HG03558 (cell line): Measurements from ENCODE around the gene CDKN2B.
A peak's percentile ranks its signal among the peaks of the same experiment; 100 is the strongest.
"Not testable (repeated sequence)": the region's sequence is repeated elsewhere in the genome, so short reads cannot be mapped to it uniquely, and the experiment has no call there.

Experiments used
- ATAC-seq: cut with Tn5 transposase; IDR thresholded peaks from one replicate; pipeline ENCODE4 v1.9.1; 2021; ENCODE audit warnings: moderate number of reproducible peaks; ENCODE audit not compliant: unreplicated experiment; ENCODE audit errors: extremely low read depth

Gene CDKN2B

GRCh38 chr9:22008717-22009505 is at the start of gene CDKN2B:
TSS of gene CDKN2B (minus strand) at chr9:22009305. CDS start at chr9:22008953, 352 bp downstream.
- ATAC-seq, result peak; percentile 77

- not testable (repeated sequence) for ATAC-seq
These were observed 48.9 kb upstream of the CDKN2B start for GRCh38 chr9:22057972-22058371.

- ATAC-seq, result no peak
These were observed 47.3 kb upstream of the CDKN2B start for GRCh38 chr9:22056402-22056801.

GRCh38 chr9:22055090-22055489 is 46.0 kb upstream of the CDKN2B start:
- ATAC-seq, result no peak

- no peak for ATAC-seq
These were observed 45.4 kb upstream of the CDKN2B start for GRCh38 chr9:22054529-22054928.

GRCh38 chr9:22054076-22054475 is 45.0 kb upstream of the CDKN2B start:
- ATAC-seq, result no peak

GRCh38 chr9:22053178-22053577 is 44.1 kb upstream of the CDKN2B start:
- ATAC-seq, result no peak

GRCh38 chr9:22052376-22052945 is 43.4 kb upstream of the CDKN2B start:
- no peak for ATAC-seq

- no peak for ATAC-seq
These were observed 41.8 kb upstream of the CDKN2B start for GRCh38 chr9:22050924-22051323.

GRCh38 chr9:22049411-22049810 is 40.3 kb upstream of the CDKN2B start:
- ATAC-seq, result no peak

GRCh38 chr9:22047596-22047995 is 38.5 kb upstream of the CDKN2B start:
- no peak for ATAC-seq

GRCh38 chr9:22046243-22046885 is 37.3 kb upstream of the CDKN2B start:
- ATAC-seq, result no peak

GRCh38 chr9:22045423-22045822 is 36.3 kb upstream of the CDKN2B start:
- ATAC-seq, result no peak

GRCh38 chr9:22044583-22044982 is 35.5 kb upstream of the CDKN2B start:
- ATAC-seq, result no peak

- ATAC-seq, result no peak
These were observed 34.8 kb upstream of the CDKN2B start for GRCh38 chr9:22043928-22044327.

GRCh38 chr9:22041775-22042174 is 32.7 kb upstream of the CDKN2B start:
- no peak for ATAC-seq

GRCh38 chr9:22041344-22041743 is 32.2 kb upstream of the CDKN2B start:
- no peak for ATAC-seq

GRCh38 chr9:22040760-22041159 is 31.7 kb upstream of the CDKN2B start:
- ATAC-seq, result no peak

- ATAC-seq, result no peak
These were observed 30.2 kb upstream of the CDKN2B start for GRCh38 chr9:22039258-22039657.

- ATAC-seq, result no peak
These were observed 29.0 kb upstream of the CDKN2B start for GRCh38 chr9:22037954-22038690.
